Measurements from ENCODE around the gene ZNF804A. TPM values are rescaled to one million over a fixed set of nuclear protein-coding genes. Genes with fewer than 3 reads are reported as not detected.

The ZNF804A gene
- total RNA-seq, 1 donor from 2014 or later: not detected

- Histone ChIP-seq H3K27me3 (ENCODE audit: control insufficient read depth, insufficient read depth, low read length) (peaks cover 10% of the 10 kb centered on the region), H3K4me3 (ENCODE audit: low read depth, low read length) (peak overlapping the region; percentile 38), H3K36me3 (ENCODE audit: control insufficient read depth, insufficient read depth, low read length) (no peaks in the 10 kb centered on the region)
- DNase-seq (ENCODE audit: low read depth) (no peak), FAIRE-seq (no peak)
- TF ChIP-seq CTCF (IDR thresholded peaks at IDR 0.05; ENCODE audit: insufficient read depth, low read length, severe bottlenecking): no peak
These were observed 370 bp upstream of the ZNF804A start for GRCh38 chr2:184598002-184598315.

- TF ChIP-seq CTCF (IDR thresholded peaks at IDR 0.05; ENCODE audit: insufficient read depth, low read length, severe bottlenecking): no peak
- DNase-seq (ENCODE audit: low read depth) (no peak), FAIRE-seq (no peak)
- peaks cover 10% of the 10 kb centered on the region for H3K27me3 ChIP-seq (ENCODE audit: control insufficient read depth, insufficient read depth, low read length)
- no peaks in the 10 kb centered on the region for H3K36me3 ChIP-seq (ENCODE audit: control insufficient read depth, insufficient read depth, low read length)
- no peak overlapping the region for H3K4me3 ChIP-seq (ENCODE audit: low read depth, low read length)
These were observed 934 bp downstream of the ZNF804A start for GRCh38 chr2:184599054-184599871.

GRCh38 chr2:184599872-184600222, 1.5 kb downstream of the ZNF804A start:
- no peak for DNase-seq (ENCODE audit: low read depth)
- no peak for TF ChIP-seq CTCF (IDR thresholded peaks at IDR 0.05; ENCODE audit: insufficient read depth, low read length, severe bottlenecking)
- peaks cover 10% of the 10 kb centered on the region for H3K27me3 ChIP-seq (ENCODE audit: control insufficient read depth, insufficient read depth, low read length)
- no peak overlapping the region for H3K4me3 ChIP-seq (ENCODE audit: low read depth, low read length)
- no peak for FAIRE-seq
- no peaks in the 10 kb centered on the region for H3K36me3 ChIP-seq (ENCODE audit: control insufficient read depth, insufficient read depth, low read length)

- Histone ChIP-seq H3K27me3 (ENCODE audit: control insufficient read depth, insufficient read depth, low read length) (peaks cover 10% of the 10 kb centered on the region), H3K36me3 (ENCODE audit: control insufficient read depth, insufficient read depth, low read length) (no peaks in the 10 kb centered on the region), H3K4me3 (ENCODE audit: low read depth, low read length) (no peak overlapping the region)
- TF ChIP-seq CTCF (IDR thresholded peaks at IDR 0.05; ENCODE audit: insufficient read depth, low read length, severe bottlenecking): no peak
- no peak for FAIRE-seq
- no peak for DNase-seq (ENCODE audit: low read depth)
These were observed 4.4 kb downstream of the ZNF804A start for GRCh38 chr2:184602734-184603133.

GRCh38 chr2:184610891-184611290, 12.6 kb downstream of the ZNF804A start:
- Histone ChIP-seq H3K27me3 (ENCODE audit: control insufficient read depth, insufficient read depth, low read length) (no peaks in the 10 kb centered on the region), H3K36me3 (ENCODE audit: control insufficient read depth, insufficient read depth, low read length) (no peaks in the 10 kb centered on the region), H3K4me3 (ENCODE audit: low read depth, low read length) (no peak overlapping the region)
- TF ChIP-seq CTCF (IDR thresholded peaks at IDR 0.05; ENCODE audit: insufficient read depth, low read length, severe bottlenecking): no peak
- DNase-seq (ENCODE audit: low read depth) (no peak), FAIRE-seq (no peak)

Measured in bronchial epithelial cell (primary cell).